ENCODE measurements around the gene GALNT3.

GALNT3 gene

DNA sequence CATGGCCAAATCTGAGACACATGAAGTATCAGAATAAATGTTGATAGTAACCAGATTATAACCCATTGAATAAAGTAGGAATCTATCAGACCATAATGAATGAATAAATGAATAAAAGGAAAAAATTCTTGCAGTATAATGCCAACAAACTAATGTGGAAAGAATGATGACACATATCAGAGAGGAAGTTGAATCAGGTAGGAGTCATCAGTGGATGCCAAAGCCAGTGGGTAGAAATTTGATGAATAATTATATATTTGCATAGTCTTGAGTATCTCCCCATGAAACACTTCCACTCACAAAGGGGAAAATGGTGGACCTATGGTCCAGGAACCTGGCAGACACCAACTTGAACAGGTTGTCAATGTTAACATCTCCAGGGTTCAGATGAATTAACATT lies 68.6 kb downstream of the GALNT3 start:
- no peak for DNase-seq (ENCODE audit: low read depth in 2 of 2)

DNA sequence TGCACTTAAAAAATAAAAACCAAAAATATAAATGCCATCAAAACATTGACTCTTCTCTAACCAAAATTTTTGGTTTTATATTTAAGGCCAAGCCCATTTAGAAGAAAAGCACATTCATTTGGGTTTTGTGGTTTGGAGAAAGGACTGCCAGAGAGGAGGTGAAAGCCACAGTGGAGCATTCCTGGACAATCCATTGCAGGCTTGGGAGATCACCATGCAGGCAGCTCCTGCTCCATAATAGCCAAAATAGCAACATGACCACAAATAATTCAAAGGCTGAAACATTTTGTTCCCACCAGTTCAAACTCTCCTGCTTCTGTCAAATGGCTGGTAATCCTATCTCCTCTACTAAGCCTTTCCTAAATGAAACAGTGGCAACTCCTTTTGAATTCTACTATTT lies 73.5 kb downstream of the GALNT3 start:
- no peak for DNase-seq (ENCODE audit: low read depth in 2 of 2)

DNA sequence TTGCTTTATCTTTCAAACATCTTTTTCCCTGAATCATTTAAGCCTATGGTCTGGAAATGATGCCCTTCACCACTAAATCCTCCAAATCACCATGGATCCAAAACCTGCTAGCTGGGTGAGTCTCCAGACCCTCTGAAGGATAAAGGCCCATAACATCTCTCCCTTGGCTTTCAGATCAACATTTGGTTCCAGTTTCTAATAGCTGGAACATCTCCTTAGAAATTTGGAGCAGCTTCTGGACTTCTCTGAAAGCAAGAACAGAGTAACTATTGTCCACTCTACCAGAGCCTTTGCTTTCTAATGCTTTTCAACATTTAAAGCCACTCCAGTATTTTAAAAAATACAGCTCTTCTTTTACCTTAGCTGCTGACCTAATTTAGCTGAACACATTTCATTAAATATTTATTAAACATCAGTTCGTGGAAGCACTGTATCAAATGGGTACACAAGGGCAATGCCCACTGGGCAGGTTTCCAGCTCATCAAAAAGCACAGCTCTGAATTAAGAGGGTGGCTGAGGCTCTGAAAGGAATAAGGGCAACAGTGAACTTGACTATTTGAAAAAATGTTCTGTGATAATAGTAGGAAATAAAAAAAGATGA lies 75.3 kb downstream of the GALNT3 start:
- DNase-seq (ENCODE audit: low read depth in 2 of 2): no peak

GRCh38 chr2:165716091-165716490 lies 78.0 kb downstream of the GALNT3 start:
- DNase-seq (ENCODE audit: low read depth in 2 of 2): no peak

DNA sequence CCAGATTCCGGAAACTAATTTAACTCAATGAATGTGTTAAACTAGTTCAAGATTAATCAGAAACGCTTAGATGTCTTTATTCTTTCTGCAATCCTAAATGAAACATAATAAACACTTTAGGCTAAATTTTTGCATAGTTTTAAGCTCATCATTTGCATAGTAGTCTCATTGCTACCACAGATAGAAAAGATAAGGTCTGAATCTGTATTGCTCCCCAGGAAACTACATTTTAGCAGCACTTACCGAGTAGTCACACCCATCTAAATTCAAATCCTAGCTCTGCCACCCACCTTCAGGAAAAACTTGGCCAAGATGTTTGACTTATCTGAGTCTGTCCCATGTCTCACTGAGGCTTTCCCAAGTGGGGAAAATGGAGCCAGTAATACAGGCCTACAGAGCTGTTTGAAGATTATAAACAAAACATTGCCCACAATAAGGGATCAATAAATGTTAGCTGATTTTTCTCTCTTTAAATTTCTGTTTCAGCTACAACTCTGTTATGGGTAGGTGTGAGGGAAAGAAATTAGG lies 87.0 kb downstream of the GALNT3 start:
- DNase-seq (ENCODE audit: low read depth in 2 of 2): no peak

DNA sequence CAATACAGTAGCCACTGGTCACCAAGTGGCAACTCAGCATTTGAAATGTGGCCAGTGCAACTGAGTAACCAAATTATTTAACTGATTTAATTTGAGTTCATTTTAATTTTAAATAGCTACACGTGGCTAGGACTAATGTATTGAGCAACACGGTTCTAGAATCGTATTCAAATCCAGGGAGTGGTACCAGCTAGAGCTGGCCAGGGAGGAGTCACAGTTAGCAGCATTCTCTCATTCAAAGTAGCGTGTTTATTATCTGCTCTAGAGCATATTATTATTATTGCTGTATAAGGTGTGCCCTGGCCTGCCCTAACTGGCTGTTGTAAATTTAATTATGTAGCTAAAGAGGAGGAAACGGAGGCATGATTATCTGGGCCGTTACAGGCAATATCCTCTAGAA lies 92.9 kb downstream of the GALNT3 start:
- no peak for DNase-seq (ENCODE audit: low read depth in 2 of 2)

- DNase-seq (ENCODE audit: low read depth in 2 of 2): no peak
Measured at GRCh38 chr2:165700531-165700930, 93.5 kb downstream of the GALNT3 start.

DNA sequence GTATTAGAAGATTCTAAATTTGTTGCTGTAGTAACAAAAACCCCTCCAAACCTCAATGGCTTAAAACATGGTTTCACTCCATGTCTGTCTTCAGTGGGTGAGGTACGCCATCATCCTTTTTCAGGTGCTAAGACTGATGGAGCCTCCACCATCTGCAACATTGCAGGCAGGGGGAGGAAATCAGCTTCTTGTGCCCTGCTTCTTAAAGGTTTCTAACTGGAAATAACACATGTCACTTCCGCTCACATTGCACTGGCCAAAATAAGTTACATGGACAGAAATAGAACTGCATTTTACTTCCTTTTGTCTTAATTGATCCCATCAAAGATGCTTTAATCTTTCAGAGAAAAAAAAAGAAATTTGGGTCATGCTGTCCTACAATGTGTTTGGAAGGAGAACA lies 94.1 kb downstream of the GALNT3 start:
- no peak for DNase-seq (ENCODE audit: low read depth in 2 of 2)

DNA sequence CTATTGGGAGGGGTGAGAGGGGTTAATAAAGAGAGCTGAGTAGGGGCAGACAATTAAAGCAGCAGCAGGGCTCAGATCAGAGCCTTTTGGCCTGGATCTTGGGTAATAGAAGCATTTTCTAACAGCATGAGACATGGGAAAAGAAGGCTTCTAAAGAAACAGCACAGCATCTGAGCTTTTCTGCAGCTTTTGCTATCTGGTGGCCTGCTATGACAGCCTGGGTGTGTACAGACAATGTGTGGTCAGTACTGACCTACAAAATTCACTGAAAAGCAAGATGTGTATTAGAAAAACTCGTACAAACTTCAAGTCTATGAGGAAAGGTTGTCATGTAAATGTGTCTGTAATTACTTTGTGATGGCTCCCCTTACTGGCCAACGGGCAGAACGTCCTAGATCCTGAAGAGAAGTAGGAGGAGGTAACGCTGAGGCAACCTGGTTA lies 95.6 kb downstream of the GALNT3 start:
- DNase-seq (ENCODE audit: low read depth in 2 of 2): no peak

DNA sequence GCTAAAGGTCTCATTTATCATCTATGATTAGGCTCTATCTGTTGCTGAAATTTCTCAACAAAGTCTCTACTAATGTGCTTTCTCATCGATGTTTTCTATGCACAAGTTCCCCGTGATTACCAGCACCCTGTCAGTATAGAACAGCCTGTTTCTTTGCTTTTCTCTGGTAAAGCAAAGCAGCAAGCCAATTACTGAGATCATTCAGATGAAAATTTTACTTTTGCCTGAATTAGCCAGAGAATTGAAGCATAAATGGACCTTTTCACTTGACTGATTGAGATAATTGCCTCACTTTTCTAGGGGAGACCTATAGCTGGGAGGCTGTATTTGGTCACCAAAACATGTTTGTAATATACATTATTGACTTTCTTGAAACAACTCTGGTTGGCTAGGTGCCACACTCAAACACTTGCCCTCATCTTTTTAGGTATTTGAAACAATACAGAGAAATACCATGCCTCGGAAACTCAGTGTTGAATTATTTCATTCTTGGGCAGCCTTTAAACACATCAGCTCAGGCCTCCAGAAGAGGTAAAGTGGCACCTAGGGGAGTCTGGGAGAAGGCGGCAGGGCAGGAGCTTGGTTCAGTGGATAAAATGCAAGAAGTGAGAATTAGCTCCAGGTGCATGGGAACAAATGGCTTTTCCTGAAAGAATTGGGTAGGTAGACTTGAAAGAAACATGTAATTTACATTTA lies 96.2 kb downstream of the GALNT3 start:
- DNase-seq (ENCODE audit: low read depth in 2 of 2): no peak
